B cell (primary cell): ENCODE measurements around the gene TUFM. TPM values are rescaled to one million over a fixed set of nuclear protein-coding genes. Genes with fewer than 3 reads are reported as not detected.
"Not testable (repeated sequence)": the region's sequence is repeated elsewhere in the genome, so short reads cannot be mapped to it uniquely, and the experiment has no call there.

Source experiments
- ATAC-seq: fragments of 200-7000 bp; cut with Tn5 transposase; one replicate; pipeline ENCODE4 v1.10.0; 2021; ENCODE audit warnings: low read depth, mild to moderate bottlenecking, moderate number of reproducible peaks, moderate library complexity
- CTCF ChIA-PET: fragments of 350-600 bp; sonication (Branson Sonifier 250); formaldehyde crosslinking; loops from one replicate; lab custom pipeline; 2021; ENCODE audit warnings: antibody characterized with exemption, inconsistent platforms; lab: Charles Lee
- POLR2A ChIA-PET: fragments of 350-600 bp; sonication (Branson Sonifier 250); formaldehyde crosslinking; loops from one replicate; lab custom pipeline; 2021; ENCODE audit warnings: antibody characterized with exemption; lab: Charles Lee
- DNase-seq: peaks from one replicate; pipeline ENCODE4 v3.0.0; 2013
- H2AFZ ChIP-seq: 2 replicates; pipeline ENCODE4 v1.6.1; 2012; ENCODE audit warnings: mild to moderate bottlenecking, low read depth, low read length; ENCODE audit not compliant: insufficient read depth, poor library complexity, severe bottlenecking
- H3K27ac ChIP-seq, 2 donors: 1 replicate in 1 of 2; 2 replicates in 1 of 2; pipeline ENCODE4 v1.5.1; 2012 to 2013; ENCODE audit warnings: low read length in 2 of 2, mild to moderate bottlenecking in 2 of 2, moderate library complexity in 1 of 2
- H3K27me3 ChIP-seq, 4 experiments: fragments of 200-600 bp in 1 of 4; sonication (generic) in 1 of 4; replicated peaks in 1 of 4; 1 replicate in 2 of 4; 2 replicates in 2 of 4; pipeline versions ENCODE4 v1.6.1 to v1.7.0; 2013 to 2016; ENCODE audit warnings: low read length in 3 of 4, mild to moderate bottlenecking in 2 of 4, mixed read lengths in 1 of 4, moderate library complexity in 1 of 4; ENCODE audit not compliant: insufficient read depth in 4 of 4, control insufficient read depth in 3 of 4; ENCODE audit errors: control extremely low read depth in 1 of 4
- H3K36me3 ChIP-seq, 2 experiments: replicated peaks in 1 of 2; 1 replicate in 1 of 2; 2 replicates in 1 of 2; pipeline versions ENCODE4 v1.6.1 to v1.7.1; 2013; ENCODE audit warnings: low read length in 1 of 2; ENCODE audit not compliant: insufficient read depth in 2 of 2, control insufficient read depth in 1 of 2; ENCODE audit errors: control extremely low read depth in 1 of 2, extremely low read depth in 1 of 2
- H3K4me1 ChIP-seq, 2 donors: fragments of 200-600 bp in 1 of 2; sonication (generic) in 1 of 2; 1 replicate in 1 of 2; 2 replicates in 1 of 2; pipeline versions ENCODE4 v1.5.1 to v1.6.1; 2013 to 2017; ENCODE audit warnings: low read length in 2 of 2; ENCODE audit not compliant: control insufficient read depth in 2 of 2, insufficient read depth in 2 of 2
- H3K4me2 ChIP-seq: replicated peaks from 2 replicates; pipeline ENCODE3; 2012; ENCODE audit warnings: mild to moderate bottlenecking, low read depth, low read length; ENCODE audit not compliant: poor library complexity, severe bottlenecking
- H3K4me3 ChIP-seq, 5 experiments: fragments of 200-600 bp in 1 of 5; sonication (generic) in 1 of 5; 1 replicate in 3 of 5; 2 replicates in 2 of 5; pipeline versions ENCODE4 v1.5.1 to v1.7.0; 2011 to 2016; ENCODE audit warnings: low read length in 4 of 5, mild to moderate bottlenecking in 4 of 5, low read depth in 2 of 5, control low read depth in 1 of 5, moderate library complexity in 1 of 5; ENCODE audit not compliant: insufficient read depth in 1 of 5; ENCODE audit errors: control extremely low read depth in 1 of 5, extremely low read depth in 1 of 5
- H3K79me2 ChIP-seq: fragments of 200-600 bp; sonication (generic); one replicate; pipeline ENCODE4 v1.6.0; 2016; ENCODE audit warnings: low read length; ENCODE audit not compliant: control insufficient read depth, insufficient read depth
- H3K9ac ChIP-seq: fragments of 200-600 bp; sonication (generic); 2 replicates; pipeline ENCODE4 v1.6.1; 2017; ENCODE audit warnings: mild to moderate bottlenecking, low read length, moderate library complexity
- H3K9me3 ChIP-seq, 3 donors: one replicate each; pipeline versions ENCODE4 v1.6.1 to v1.7.1; 2013; ENCODE audit warnings: low read length in 2 of 3; ENCODE audit not compliant: control insufficient read depth in 2 of 3, insufficient read depth in 1 of 3; ENCODE audit errors: control extremely low read depth in 1 of 3
- H4K20me1 ChIP-seq: 2 replicates; pipeline ENCODE4 v1.6.0; 2012; ENCODE audit warnings: mild to moderate bottlenecking, low read length; ENCODE audit not compliant: insufficient read depth, control insufficient read depth, poor library complexity, severe bottlenecking
- H3K27ac Mint-ChIP-seq: one replicate; pipeline ENCODE4 v1.8.0; 2021; ENCODE audit warnings: mixed read lengths
- H3K27me3 Mint-ChIP-seq: one replicate; pipeline ENCODE4 v1.8.0; 2021; ENCODE audit warnings: mixed read lengths
- H3K4me1 Mint-ChIP-seq: one replicate; pipeline ENCODE4 v1.8.0; 2021; ENCODE audit warnings: mixed read lengths
- H3K4me3 Mint-ChIP-seq: one replicate; pipeline ENCODE4 v1.8.0; 2021; ENCODE audit warnings: mixed read lengths
- H3K9me3 Mint-ChIP-seq: one replicate; pipeline ENCODE4 v1.8.0; 2022; ENCODE audit warnings: mixed read lengths; ENCODE audit not compliant: insufficient read depth
- EZH2 ChIP-seq: IDR thresholded peaks from 2 replicates; pipeline ENCODE4 v1.6.1; 2012; ENCODE audit warnings: borderline replicate concordance, low read depth, mild to moderate bottlenecking, moderate library complexity, low read length; ENCODE audit not compliant: insufficient read depth, poor library complexity, severe bottlenecking
- WGBS: methylation state at CpG from one replicate; pipeline ENCODE4 v1.1.5; 2013; ENCODE audit warnings: missing lambda C conversion rate; ENCODE audit not compliant: insufficient coverage; 5-methylcytosine and 5-hydroxymethylcytosine counted together
- intact Hi-C: fragments of 100-400 bp; cut with micrococcal nuclease; formaldehyde crosslinking; loops from one replicate; pipeline ENCODE4 v1.10.0; 2022
- polyA plus RNA-seq: library from polyadenylated mRNA; depleted of rRNA; stranded (reverse); fragments of >200 nt; gene quantifications from 2 replicates; pipeline ENCODE4 v1.2.3, GENCODE V29; 2012
- total RNA-seq, 2 donors: library from RNA; stranded (reverse); fragments of 120-200 nt in 1 of 2; gene quantifications; 1 replicate in 1 of 2; 2 replicates in 1 of 2; pipeline versions ENCODE4 v1.2.3 to v1.2.4, GENCODE V29; 2013 to 2022
- TF ChIP-seq, protein P1 (sequence below): fragments of 200-600 bp; IDR thresholded peaks from one replicate; pipeline ENCODE4 v1.8.0; 2022; ENCODE audit warnings: antibody characterized with exemption, mild to moderate bottlenecking

The TUFM gene
- total and polyA plus RNA-seq, 2 donors (not counting 1 experiment from before 2014, with no cell fraction given) = 126 to 129 TPM

DNA sequence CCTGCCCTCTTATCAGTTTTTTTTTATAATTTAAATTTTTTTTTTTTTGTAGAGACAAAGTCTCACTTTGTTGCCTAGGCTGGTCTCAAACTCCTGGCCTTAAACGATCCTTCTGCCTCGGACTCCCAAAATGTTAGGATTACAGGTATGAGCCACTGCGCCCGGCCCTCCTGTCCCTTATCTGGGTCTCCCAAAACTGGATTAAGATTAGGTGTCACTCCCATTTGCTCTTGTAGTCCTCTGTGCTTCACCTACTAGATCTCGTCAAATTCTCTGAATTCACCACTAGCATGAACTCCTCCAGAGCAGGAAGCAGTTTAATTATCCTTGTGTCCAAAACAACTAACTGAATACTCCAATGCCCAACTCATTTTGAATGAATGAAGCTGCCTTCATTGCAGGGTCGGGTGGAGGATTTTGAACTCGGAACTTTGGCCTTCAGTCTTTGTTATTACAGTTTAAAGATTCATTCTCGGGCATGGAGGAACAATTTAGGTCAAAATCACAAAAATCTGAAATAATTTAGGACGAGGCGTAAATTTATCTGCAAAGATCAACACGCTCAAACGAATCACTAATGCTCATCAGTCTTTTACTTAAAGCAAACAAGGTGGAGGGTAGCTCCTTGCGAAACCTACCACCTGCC, 24.2 kb downstream of the TUFM start:
- TF ChIP-seq, protein P1, sequence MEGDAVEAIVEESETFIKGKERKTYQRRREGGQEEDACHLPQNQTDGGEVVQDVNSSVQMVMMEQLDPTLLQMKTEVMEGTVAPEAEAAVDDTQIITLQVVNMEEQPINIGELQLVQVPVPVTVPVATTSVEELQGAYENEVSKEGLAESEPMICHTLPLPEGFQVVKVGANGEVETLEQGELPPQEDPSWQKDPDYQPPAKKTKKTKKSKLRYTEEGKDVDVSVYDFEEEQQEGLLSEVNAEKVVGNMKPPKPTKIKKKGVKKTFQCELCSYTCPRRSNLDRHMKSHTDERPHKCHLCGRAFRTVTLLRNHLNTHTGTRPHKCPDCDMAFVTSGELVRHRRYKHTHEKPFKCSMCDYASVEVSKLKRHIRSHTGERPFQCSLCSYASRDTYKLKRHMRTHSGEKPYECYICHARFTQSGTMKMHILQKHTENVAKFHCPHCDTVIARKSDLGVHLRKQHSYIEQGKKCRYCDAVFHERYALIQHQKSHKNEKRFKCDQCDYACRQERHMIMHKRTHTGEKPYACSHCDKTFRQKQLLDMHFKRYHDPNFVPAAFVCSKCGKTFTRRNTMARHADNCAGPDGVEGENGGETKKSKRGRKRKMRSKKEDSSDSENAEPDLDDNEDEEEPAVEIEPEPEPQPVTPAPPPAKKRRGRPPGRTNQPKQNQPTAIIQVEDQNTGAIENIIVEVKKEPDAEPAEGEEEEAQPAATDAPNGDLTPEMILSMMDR = no peak
- no peak for TF ChIP-seq EZH2
- peak overlapping the region; percentile 85 to 98 for H3K27ac ChIP-seq
- H3K4me3 ChIP-seq = peak overlapping the region; percentile 75 to 95 (median 87)
- H3K4me2 ChIP-seq = peak overlapping the region; percentile 81
- H3K9me3 Mint-ChIP-seq = no peaks in the 10 kb centered on the region
- peak overlapping the region; percentile 62 for H2AFZ ChIP-seq
- ChIA-PET POLR2A (interaction anchor here (0.7 to 1.9 kb wide), 7 partner anchors 17 to 152 kb away, joined by 3 to 23 read pairs (median 7); partner anchors contain the start of genes RABEP2, SH2B1, SPNS1 and TUFM), CTCF (interaction anchor here (1.2 to 3.1 kb wide), 3 partner anchors 25 to 123 kb away, joined by 6 to 18 read pairs (median 8); partner anchors contain the start of genes CD19 and TUFM)
- intact Hi-C loops = loop anchor here (1.0 kb wide), 2 partner anchors 24 to 102 kb away; partner anchors contain the start of gene TUFM
- H3K9ac ChIP-seq = peak overlapping the region; percentile 94
- peak overlapping the region; percentile 98 for H3K4me3 Mint-ChIP-seq
- ATAC-seq = no peak
- H3K4me1 ChIP-seq = peaks cover 19 to 23% of the 10 kb centered on the region in 2 donors
- H3K4me1 Mint-ChIP-seq = peaks cover 28% of the 10 kb centered on the region
- peaks cover 47% of the 10 kb centered on the region for H3K79me2 ChIP-seq
- no peak for DNase-seq
- WGBS = 47% methylated on average over 6 of the region's 13 CpGs
- H3K36me3 ChIP-seq = peaks cover 0 to 23% of the 10 kb centered on the region in 2 experiments
- no peaks in the 10 kb centered on the region for H3K27me3 ChIP-seq
- H3K9me3 ChIP-seq = no peaks in the 10 kb centered on the region
- H4K20me1 ChIP-seq = peaks cover 27% of the 10 kb centered on the region
- peak overlapping the region; percentile 91 for H3K27ac Mint-ChIP-seq
- no peaks in the 10 kb centered on the region for H3K27me3 Mint-ChIP-seq

DNA sequence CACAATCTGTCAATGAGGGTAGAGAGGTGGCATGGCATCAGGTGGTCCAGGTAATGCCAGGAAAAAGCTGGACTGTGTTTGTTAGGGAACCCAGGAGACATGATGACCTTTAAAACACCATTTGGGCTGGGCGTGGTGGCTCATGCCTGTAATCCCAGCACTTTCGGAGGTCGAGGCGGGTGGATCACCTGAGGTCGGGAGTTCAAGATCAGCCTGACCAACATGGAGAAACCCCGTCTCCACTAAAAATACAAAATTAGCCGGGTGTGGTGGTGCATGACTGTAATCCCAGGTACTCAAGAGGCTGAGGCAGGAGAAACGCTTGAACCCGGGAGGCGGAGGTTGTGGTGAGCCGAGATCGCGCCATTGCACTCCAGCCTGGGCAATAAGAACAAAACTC, 25.6 kb downstream of the TUFM start:
- peaks cover 16 to 20% of the 10 kb centered on the region in 2 donors for H3K4me1 ChIP-seq
- H3K27me3 Mint-ChIP-seq, H2AFZ ChIP-seq, intact Hi-C loops, H3K4me3 ChIP-seq, H3K27me3 ChIP-seq, DNase-seq, ATAC-seq, H3K9me3 Mint-ChIP-seq, H3K27ac ChIP-seq, H3K36me3 ChIP-seq, POLR2A ChIA-PET, H3K9me3 ChIP-seq, H3K4me2 ChIP-seq, H3K9ac ChIP-seq: not testable (repeated sequence)
- H3K4me1 Mint-ChIP-seq = peaks cover 19% of the 10 kb centered on the region
- WGBS = 100% methylated on average over 6 of the region's 13 CpGs
- H3K27ac Mint-ChIP-seq = peak overlapping the region; percentile 21
- H4K20me1 ChIP-seq = peaks cover 14% of the 10 kb centered on the region
- peak overlapping the region; percentile 27 for H3K4me3 Mint-ChIP-seq
- H3K79me2 ChIP-seq = peaks cover 32% of the 10 kb centered on the region
- CTCF ChIA-PET = interaction anchor here (0.6 to 3.1 kb wide), 3 partner anchors 27 to 124 kb away, joined by 3 to 18 read pairs (median 4); partner anchors contain the start of gene CD19
